ENCODE results near the gene SYNJ2. TPM values are rescaled to one million over a fixed set of nuclear protein-coding genes. Genes with fewer than 3 reads are reported as not detected.

The SYNJ2 gene
- total and polyA plus RNA-seq, 2 of the 4 experiments (the other 2 are of a cell fraction) = 40.8 to 45.2 TPM

DNA sequence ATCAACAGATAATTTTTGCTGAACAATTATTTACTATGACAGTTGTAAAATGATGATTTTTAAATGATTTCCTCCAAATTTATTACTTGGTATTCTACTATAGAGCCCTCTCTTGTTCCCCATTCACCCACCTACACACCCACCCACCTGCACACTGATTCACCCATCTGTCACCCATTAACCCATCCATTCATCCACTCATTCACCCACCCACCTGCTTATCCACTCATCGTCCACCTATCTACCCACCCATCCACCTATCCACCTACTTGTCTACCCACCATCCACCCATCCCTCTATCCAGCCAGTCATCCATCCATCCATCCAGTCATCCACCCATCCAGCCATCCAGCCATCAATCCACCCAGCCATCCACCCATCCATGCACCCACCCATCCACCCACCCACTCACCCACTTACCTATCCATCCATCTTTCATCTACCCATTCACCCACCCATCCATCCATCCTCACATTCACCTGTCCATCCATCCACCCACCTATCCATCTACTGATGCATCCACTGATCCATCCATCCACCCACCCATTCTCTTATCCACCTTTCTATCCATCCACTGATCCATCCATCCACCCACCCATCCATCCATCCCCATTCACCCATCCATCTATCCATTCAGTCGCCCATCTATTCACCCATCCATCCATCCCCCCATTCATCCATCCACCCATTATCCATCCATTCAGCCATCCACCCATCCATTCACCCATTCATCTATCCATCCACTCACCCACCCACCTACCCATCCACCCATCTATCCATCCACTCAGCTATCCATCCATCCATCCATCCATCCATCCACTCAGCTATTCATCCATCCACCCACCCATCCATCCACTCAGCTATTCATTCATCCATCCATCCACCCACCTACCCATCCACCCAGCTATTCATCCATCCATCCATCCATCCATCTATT is 72.0 kb downstream of the SYNJ2 start (continued):
- TF ChIP-seq, protein P1, sequence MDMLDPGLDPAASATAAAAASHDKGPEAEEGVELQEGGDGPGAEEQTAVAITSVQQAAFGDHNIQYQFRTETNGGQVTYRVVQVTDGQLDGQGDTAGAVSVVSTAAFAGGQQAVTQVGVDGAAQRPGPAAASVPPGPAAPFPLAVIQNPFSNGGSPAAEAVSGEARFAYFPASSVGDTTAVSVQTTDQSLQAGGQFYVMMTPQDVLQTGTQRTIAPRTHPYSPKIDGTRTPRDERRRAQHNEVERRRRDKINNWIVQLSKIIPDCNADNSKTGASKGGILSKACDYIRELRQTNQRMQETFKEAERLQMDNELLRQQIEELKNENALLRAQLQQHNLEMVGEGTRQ (IDR thresholded peaks at IDR 0.05; ENCODE audit: low read depth, low read length) = no peak

DNA sequence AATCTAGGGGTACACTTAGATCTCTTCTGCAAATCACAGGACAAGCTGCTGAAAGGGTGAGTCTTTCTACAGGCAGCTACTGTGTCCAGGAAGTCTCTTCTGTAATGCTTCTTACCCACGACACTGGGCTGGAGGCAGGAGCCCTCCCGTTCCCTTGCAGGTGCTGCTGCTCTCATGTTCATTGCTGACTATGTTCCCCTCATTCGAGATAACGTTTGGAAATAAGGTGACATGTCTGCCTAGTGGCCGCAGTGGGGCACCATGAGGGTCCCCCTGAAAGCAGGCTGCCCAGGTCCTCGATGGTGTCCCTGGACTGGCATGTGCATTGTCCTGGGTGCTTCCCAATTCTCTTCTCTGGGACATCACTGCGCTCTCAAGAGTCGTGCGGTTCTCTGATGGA is 74.7 kb downstream of the SYNJ2 start:
- BruUV-seq (replicated peaks) = no TSS peak
- no peak overlapping the region for H3K4me2 ChIP-seq (ENCODE audit: low read depth, low read length)
- in situ Hi-C loops (cut with MboI; ENCODE audit: low sequenced_read_pairs) = no loop called here

More for the DNA sequence above, 74.7 kb downstream of the SYNJ2 start:
- Histone ChIP-seq H4K91ac (ENCODE audit: insufficient read depth, low read depth, low read length) (peak overlapping the region; percentile 98), H2BK120ac (ENCODE audit: low read depth, low read length) (peak overlapping the region; percentile 98), H3K4me1 (ENCODE audit: control insufficient read depth, insufficient read depth, low read length) (peaks cover 34% of the 10 kb centered on the region), H3K9me1 (ENCODE audit: insufficient read depth, low read length) (peaks cover 37% of the 10 kb centered on the region), H4K8ac (ENCODE audit: low read depth in 2 of 2, low read length in 2 of 2) (peak overlapping the region; percentile 93 to 97), H3K4me3 (ENCODE audit: insufficient read depth, low read depth, low read length) (no peak overlapping the region), H3K27ac (ENCODE audit: insufficient read depth, low read length) (peak overlapping the region; percentile 94), H2BK15ac (ENCODE audit: low read depth, low read length) (peak overlapping the region; percentile 91), H3K9ac (ENCODE audit: low read depth, low read length) (no peak overlapping the region), H2AK9ac (replicated peaks; ENCODE audit: low read depth, low read length, poor library complexity) (peak overlapping the region; percentile 96), H4K5ac (ENCODE audit: low read depth, low read length) (peak overlapping the region; percentile 83; the same call in 1 of the 2 replicates), H2BK20ac (ENCODE audit: low read depth, low read length) (peak overlapping the region; percentile 94), H3K79me1 (ENCODE audit: low read depth in 1 of 2, low read length in 2 of 2) (peaks cover 19 to 62% of the 10 kb centered on the region in 2 experiments), H2BK5ac (ENCODE audit: low read depth, low read length, poor library complexity, severe bottlenecking) (peak overlapping the region; percentile 97), H3K18ac (ENCODE audit: low read depth, low read length) (peak overlapping the region; percentile 86; the same call in 1 of the 2 replicates), H3K4ac (ENCODE audit: low read depth, low read length) (peak overlapping the region; percentile 99), H4K20me1 (ENCODE audit: insufficient read depth, low read length) (no peaks in the 10 kb centered on the region), H2AK5ac (ENCODE audit: low read depth, low read length) (peak overlapping the region; percentile 98), H3K23ac (ENCODE audit: low read depth, low read length) (peak overlapping the region; percentile 88), H3K9me3 (ENCODE audit: control insufficient read depth, insufficient read depth, low read length) (no peaks in the 10 kb centered on the region), H3K27me3 (ENCODE audit: control insufficient read depth, insufficient read depth, low read length) (no peaks in the 10 kb centered on the region), H3K56ac (ENCODE audit: extremely low read depth, insufficient read depth, low read length) (peak overlapping the region; percentile 88), H3K36me3 (ENCODE audit: control insufficient read depth, insufficient read depth, low read length) (peaks cover 22% of the 10 kb centered on the region), H2AFZ (replicated peaks; ENCODE audit: low read length, poor library complexity) (no peak overlapping the region), H3K14ac (replicated peaks; ENCODE audit: low read depth, low read length) (peak overlapping the region; percentile 91)
- ATAC-seq (ENCODE audit: low read depth) (no peak), DNase-seq (no peak)
- TF ChIP-seq, protein P1 (IDR thresholded peaks at IDR 0.05; ENCODE audit: low read depth, low read length) = no peak
- TF ChIP-seq POLR2A (IDR thresholded peaks at IDR 0.05; ENCODE audit: low read depth, low read length) = peak; percentile 71
- dilution Hi-C loops (cut with HindIII; ENCODE audit: low sequenced_read_pairs, unreplicated experiment) = no loop called here
- 88% methylated on average over 4 of the region's 9 CpGs; no CpG with 5 or more reads in 1 of the 2 experiments for WGBS, 2 experiments (ENCODE audit: extremely low coverage in 2 of 2, insufficient read length in 1 of 2)
- POLR2A ChIA-PET (ENCODE audit: unreplicated experiment) = no interaction called here
- CTCF ChIA-PET = no interaction called here
- intact Hi-C loops (cut with micrococcal nuclease) = loop anchor here (2.0 kb wide), 2 partner anchors 16 to 74 kb away; no protein-coding TSS in a partner anchor
